GM23338 (cell line): ENCODE measurements around the gene ANKRD13C. TPM values are rescaled to one million over a fixed set of nuclear protein-coding genes. Genes with fewer than 3 reads are reported as not detected.
A peak's percentile ranks its signal among the peaks of the same experiment; 100 is the strongest.

Experiments used
- ATAC-seq: fragments of 200-7000 bp; cut with Tn5 transposase; 3 replicates; pipeline ENCODE4 v1.9.1; 2020
- DNase-seq: peaks from one replicate; pipeline ENCODE4 v3.0.0-alpha.2; 2015; ENCODE audit warnings: low spot score
- H2AFZ ChIP-seq: fragments of 200-600 bp; sonication (generic); 2 replicates; pipeline ENCODE4 v1.8.0; 2016; ENCODE audit warnings: antibody characterized with exemption, mild to moderate bottlenecking, moderate library complexity
- H3F3A ChIP-seq: fragments of 200-600 bp; sonication (generic); replicated peaks from 2 replicates; pipeline ENCODE4 v1.8.0; 2017; ENCODE audit warnings: antibody characterized with exemption, mixed run types, low read depth
- H3K27ac ChIP-seq: fragments of 200-600 bp; sonication (generic); 2 replicates; pipeline ENCODE4 v1.6.1; 2016; ENCODE audit warnings: low read depth
- H3K27me3 ChIP-seq: fragments of 200-600 bp; sonication (generic); 2 replicates; pipeline ENCODE4 v1.8.0; 2016; ENCODE audit warnings: mild to moderate bottlenecking, mixed run types, moderate library complexity; ENCODE audit not compliant: insufficient read depth
- H3K36me3 ChIP-seq: fragments of 200-600 bp; sonication (generic); 2 replicates; pipeline ENCODE4 v1.8.0; 2016; ENCODE audit warnings: mild to moderate bottlenecking; ENCODE audit not compliant: insufficient read depth
- H3K4me1 ChIP-seq: fragments of 200-600 bp; sonication (generic); 2 replicates; pipeline ENCODE4 v1.8.0; 2016; ENCODE audit warnings: mild to moderate bottlenecking, moderate library complexity; ENCODE audit not compliant: insufficient read depth
- H3K4me2 ChIP-seq: fragments of 200-600 bp; sonication (generic); 2 replicates; pipeline ENCODE4 v1.7.1; 2017; ENCODE audit warnings: mixed run types
- H3K4me3 ChIP-seq: fragments of 200-600 bp; sonication (generic); 2 replicates; pipeline ENCODE4 v1.6.1; 2016; ENCODE audit warnings: mixed run types
- H3K79me2 ChIP-seq: fragments of 200-600 bp; sonication (generic); replicated peaks from 2 replicates; pipeline ENCODE4 v1.8.0; 2017; ENCODE audit warnings: mild to moderate bottlenecking; ENCODE audit not compliant: insufficient read depth
- H3K9me2 ChIP-seq: fragments of 200-600 bp; sonication (generic); 2 replicates; pipeline ENCODE4 v1.8.0; 2017; ENCODE audit not compliant: insufficient read depth
- H4K20me1 ChIP-seq: fragments of 200-600 bp; sonication (generic); replicated peaks from 2 replicates; pipeline ENCODE4 v1.8.0; 2017; ENCODE audit warnings: mild to moderate bottlenecking; ENCODE audit not compliant: insufficient read depth
- H3K27ac Mint-ChIP-seq: 2 replicates; pipeline ENCODE4 v1.8.0; 2020; ENCODE audit warnings: inconsistent platforms, mild to moderate bottlenecking, moderate library complexity, mixed read lengths
- H3K27me3 Mint-ChIP-seq: 3 replicates; pipeline ENCODE4 v1.8.0; 2022; ENCODE audit warnings: low read depth, mild to moderate bottlenecking, moderate library complexity, mixed read lengths, inconsistent platforms; ENCODE audit not compliant: insufficient read depth, poor library complexity
- H3K36me3 Mint-ChIP-seq: 3 replicates; pipeline ENCODE4 v1.8.0; 2021; ENCODE audit warnings: low read depth, mild to moderate bottlenecking, inconsistent platforms, moderate library complexity, mixed read lengths
- H3K4me1 Mint-ChIP-seq: 3 replicates; pipeline ENCODE4 v1.8.0; 2020; ENCODE audit warnings: mild to moderate bottlenecking, inconsistent platforms, mixed read lengths
- H3K4me3 Mint-ChIP-seq: 3 replicates; pipeline ENCODE4 v1.8.0; 2021; ENCODE audit warnings: moderate library complexity, mild to moderate bottlenecking, inconsistent platforms, mixed read lengths
- H3K9me3 Mint-ChIP-seq: 3 replicates; pipeline ENCODE4 v1.8.0; 2020; ENCODE audit warnings: moderate library complexity, mild to moderate bottlenecking, inconsistent platforms, mixed read lengths
- CREB1 ChIP-seq: fragments of 250-450 bp; sonication (Bioruptor Pico); IDR thresholded peaks from 2 replicates; pipeline ENCODE4 v1.5.0; 2020; ENCODE audit warnings: low read depth, mild to moderate bottlenecking, moderate library complexity
- CTCF ChIP-seq, 2 experiments: fragments of 200-600 bp in 1 of 2; sonication (generic) in 1 of 2; conservative IDR thresholded peaks; 2 replicates each; pipeline versions ENCODE4 v1.5.1 to v1.6.1; 2016 to 2017; ENCODE audit warnings: antibody characterized with exemption in 2 of 2, low read depth in 2 of 2, mild to moderate bottlenecking in 2 of 2, moderate library complexity in 1 of 2
- ETS1 ChIP-seq: IDR thresholded peaks from 2 replicates; pipeline ENCODE4 v1.6.1; 2016; ENCODE audit warnings: antibody characterized with exemption
- EZH2 ChIP-seq: fragments of 200-600 bp; sonication (generic); IDR thresholded peaks from one replicate; pipeline ENCODE4 v1.8.0; 2017; ENCODE audit warnings: antibody characterized with exemption, mild to moderate bottlenecking, low read depth; ENCODE audit not compliant: unreplicated experiment
- EZH2phosphoT487 ChIP-seq: fragments of 200-600 bp; sonication (generic); IDR thresholded peaks from one replicate; pipeline ENCODE4 v1.8.1; 2018; ENCODE audit warnings: antibody characterized with exemption; ENCODE audit not compliant: unreplicated experiment
- JUNB ChIP-seq: IDR thresholded peaks from one replicate; pipeline ENCODE4 v1.6.1; 2016; ENCODE audit warnings: antibody characterized with exemption; ENCODE audit not compliant: unreplicated experiment
- NANOG ChIP-seq: IDR thresholded peaks from 2 replicates; pipeline ENCODE4 v1.6.1; 2016; ENCODE audit warnings: antibody characterized with exemption, borderline replicate concordance
- POLR2AphosphoS5 ChIP-seq: IDR thresholded peaks from 2 replicates; pipeline ENCODE4 v1.6.1; 2016; ENCODE audit warnings: antibody characterized with exemption, low read depth
- REST ChIP-seq: IDR thresholded peaks from one replicate; pipeline ENCODE4 v1.6.1; 2018; ENCODE audit warnings: antibody characterized with exemption; ENCODE audit not compliant: unreplicated experiment
- STAT1 ChIP-seq: IDR thresholded peaks from one replicate; pipeline ENCODE4 v1.6.1; 2016; ENCODE audit warnings: antibody characterized with exemption; ENCODE audit not compliant: unreplicated experiment
- ZNF114 ChIP-seq: fragments of 250-450 bp; sonication (Bioruptor Pico); IDR thresholded peaks from 2 replicates; pipeline ENCODE4 v1.5.0; 2020; ENCODE audit warnings: mild to moderate bottlenecking, moderate library complexity
- ZNF331 ChIP-seq: fragments of 250-450 bp; sonication (Bioruptor Pico); IDR thresholded peaks from 2 replicates; pipeline ENCODE4 v1.5.0; 2020; ENCODE audit warnings: low read depth, mild to moderate bottlenecking, moderate library complexity
- ZNF462 ChIP-seq: fragments of 250-450 bp; sonication (Bioruptor Pico); IDR thresholded peaks from 2 replicates; pipeline ENCODE4 v1.5.0; 2020; ENCODE audit warnings: mild to moderate bottlenecking, moderate library complexity
- polyA plus RNA-seq: library from polyadenylated mRNA; unstranded; fragments of >200 nt; fragmentation: Nextera tagmentation; extraction: Ambion mirVana; gene quantifications from 2 replicates; pipeline ENCODE4 v1.2.1, GENCODE V29; 2016
- total RNA-seq: library from RNA; depleted of rRNA; stranded (reverse); fragments of >200 nt; shearing (Covaris generic); gene quantifications from 2 replicates; pipeline ENCODE4 v1.2.3, GENCODE V29; 2014

The ANKRD13C gene
- total and polyA plus RNA-seq, 2 experiments from 2014 or later = 12.3 to 32.5 TPM

GRCh38 chr1:70360321-70360720, 5.8 kb upstream of the ANKRD13C start:
- H3K4me2 ChIP-seq = no peak overlapping the region
- DNase-seq (peak; percentile 41), ATAC-seq (peak; percentile 79)
- TF ChIP-seq STAT1 (no peak), ZNF331 (no peak), ZNF114 (CRISPR knock-in tag) (no peak), CTCF (conservative IDR thresholded peaks at IDR 0.05; ENCODE audit: low read depth in 2 of 2) (no peak), CREB1 (no peak), JUNB (no peak), EZH2 (no peak), ZNF462 (CRISPR knock-in tag) (no peak), REST (no peak), NANOG (no peak), POLR2AphosphoS5 (no peak), EZH2phosphoT487 (no peak), ETS1 (no peak)
- Mint-ChIP-seq H3K27me3 (no peaks in the 10 kb centered on the region), H3K27ac (no peak overlapping the region), H3K36me3 (no peaks in the 10 kb centered on the region), H3K9me3 (no peaks in the 10 kb centered on the region), H3K4me3 (no peak overlapping the region), H3K4me1 (peaks cover 15% of the 10 kb centered on the region)
- peaks cover 5% of the 10 kb centered on the region; the same call in 1 of the 2 replicates for H3K79me2 ChIP-seq
- H3K27me3 ChIP-seq = no peaks in the 10 kb centered on the region
- H3F3A ChIP-seq = no peaks in the 10 kb centered on the region
- no peaks in the 10 kb centered on the region for H3K36me3 ChIP-seq
- no peaks in the 10 kb centered on the region for H4K20me1 ChIP-seq
- H3K27ac ChIP-seq = no peak overlapping the region
- no peak overlapping the region for H2AFZ ChIP-seq
- H3K4me3 ChIP-seq = no peak overlapping the region
- H3K9me2 ChIP-seq = no peaks in the 10 kb centered on the region
- peaks cover 5% of the 10 kb centered on the region; the same call in 1 of the 2 replicates for H3K4me1 ChIP-seq
